Tibial nerve (tissue), 4 donors: ENCODE results near the gene PLSCR1.

Source experiments
- CTCF ChIP-seq, 5 experiments: fragments of 200-600 bp in 3 of 5; fragments of 450-650 bp in 2 of 5; sonication (generic) in 3 of 5; IDR thresholded peaks; one replicate each; pipeline ENCODE4 v1.5.1; 2016 to 2019; ENCODE audit warnings: antibody characterized with exemption in 5 of 5, mild to moderate bottlenecking in 3 of 5, moderate library complexity in 2 of 5
- EP300 ChIP-seq, 2 donors: sonication (generic); formaldehyde crosslinking; IDR thresholded peaks; one replicate each; pipeline ENCODE4 v1.6.1; 2017; ENCODE audit warnings: antibody characterized with exemption in 2 of 2, mild to moderate bottlenecking in 1 of 2
- POLR2A ChIP-seq, 2 donors: fragments of 450-650 bp; IDR thresholded peaks; one replicate each; pipeline ENCODE4 v1.6.1; 2017; ENCODE audit warnings: antibody characterized with exemption in 2 of 2, mild to moderate bottlenecking in 2 of 2, moderate library complexity in 2 of 2

DNA sequence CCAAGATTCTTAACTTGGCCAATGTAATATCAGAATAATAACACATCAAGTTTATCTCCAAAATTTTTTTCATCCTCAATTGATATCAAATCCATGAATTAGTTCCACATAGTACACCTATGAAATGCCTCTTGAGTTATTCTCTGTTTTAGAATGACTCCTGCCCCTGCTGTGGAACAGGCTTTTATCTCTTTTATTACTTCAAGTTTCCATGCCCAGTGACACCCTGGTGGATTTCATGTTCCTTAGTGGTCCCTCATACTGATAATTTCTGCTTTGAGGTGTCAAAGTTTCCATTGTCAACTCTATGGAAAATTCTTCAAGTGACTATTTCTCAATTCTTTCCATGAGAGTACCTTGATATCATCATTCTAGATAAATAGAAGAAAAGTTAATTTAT lies 24.6 kb downstream of the PLSCR1 start:
- no peak for TF ChIP-seq CTCF (IDR thresholded peaks at IDR 0.05)
- no peak for TF ChIP-seq EP300 (IDR thresholded peaks at IDR 0.05)
- no peak for TF ChIP-seq POLR2A (IDR thresholded peaks at IDR 0.05)
